NCI-H2227 (cell line): Measurements from ENCODE around the gene ZNF230.

ENCODE experiments used
- DNase-seq: peaks from one replicate; lab custom pipeline; 2025; ENCODE audit not compliant: unreplicated experiment; lab: John Stamatoyannopoulos, UW

The ZNF230 gene

DNA sequence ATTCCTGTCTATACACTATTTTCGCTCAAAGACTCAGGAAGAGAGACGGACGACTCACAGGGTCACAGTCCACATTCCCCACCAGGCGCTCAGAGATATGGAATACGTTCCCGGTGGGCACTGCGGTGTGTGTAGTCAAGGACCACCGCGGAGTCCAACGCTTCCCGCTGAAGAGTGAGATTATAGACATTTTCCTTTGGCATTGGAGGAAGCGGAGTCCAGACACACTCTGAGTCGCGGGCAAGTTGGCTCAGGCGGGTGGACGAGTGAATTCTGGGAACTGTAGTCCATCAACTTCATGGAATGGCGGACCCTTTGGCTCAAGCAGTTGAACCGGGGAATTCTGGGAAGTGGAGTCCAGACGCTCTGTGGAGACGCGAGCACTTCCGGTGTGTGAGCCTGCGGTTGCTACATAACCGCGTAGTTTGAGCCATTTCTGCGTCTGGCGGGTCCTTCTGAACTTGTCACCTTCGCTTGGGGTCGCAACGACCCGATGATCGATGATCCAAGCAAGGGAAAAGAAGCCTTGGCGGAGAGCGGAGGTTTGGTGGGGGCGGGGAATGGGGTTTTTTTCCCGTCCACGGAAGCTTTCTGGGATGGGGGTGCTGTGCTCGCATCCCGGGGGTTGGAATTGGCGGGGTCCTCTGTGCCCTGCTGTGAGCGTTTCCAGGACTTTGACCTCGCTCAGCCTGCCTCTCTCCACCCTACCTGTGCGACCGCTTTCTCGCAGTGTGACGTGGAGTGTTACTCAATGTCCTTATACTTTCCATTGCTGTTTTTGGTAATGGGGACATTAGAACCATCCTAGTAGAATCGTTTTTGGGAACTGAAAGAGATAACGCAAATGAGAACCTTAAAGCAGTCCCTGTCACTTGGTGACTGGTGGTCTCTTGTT lies at the start of gene ZNF230:
ZNF230 (plus strand) TSS at position 392 of the 895 bp plus-strand sequence. CDS start 4,122 bp downstream, outside the sequence.
- peak; percentile 93 for DNase-seq

DNA sequence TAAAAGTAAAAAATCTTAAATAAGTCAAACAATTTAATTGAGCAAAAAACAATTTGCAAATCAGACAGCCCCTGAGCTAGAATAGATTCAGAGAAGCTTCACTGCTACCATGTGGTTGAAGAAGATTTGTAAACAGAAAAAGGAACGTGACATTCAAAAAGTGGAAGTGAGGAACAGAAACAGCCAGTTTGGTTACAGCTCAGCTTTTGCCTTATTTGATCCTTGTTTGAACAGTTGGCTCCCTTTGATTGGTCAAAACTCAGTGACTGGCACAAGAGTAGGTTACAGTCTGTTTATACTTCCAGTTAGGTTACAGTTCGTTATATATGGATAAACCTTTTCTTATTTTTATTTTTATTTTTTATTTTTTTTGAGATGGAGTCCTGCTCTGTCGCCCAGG lies 45.9 kb upstream of the ZNF230 start:
- no peak for DNase-seq

GRCh38 chr19:43957891-43958290 lies 44.9 kb upstream of the ZNF230 start:
- no peak for DNase-seq

GRCh38 chr19:43960411-43960810 lies 42.3 kb upstream of the ZNF230 start:
- no peak for DNase-seq

DNA sequence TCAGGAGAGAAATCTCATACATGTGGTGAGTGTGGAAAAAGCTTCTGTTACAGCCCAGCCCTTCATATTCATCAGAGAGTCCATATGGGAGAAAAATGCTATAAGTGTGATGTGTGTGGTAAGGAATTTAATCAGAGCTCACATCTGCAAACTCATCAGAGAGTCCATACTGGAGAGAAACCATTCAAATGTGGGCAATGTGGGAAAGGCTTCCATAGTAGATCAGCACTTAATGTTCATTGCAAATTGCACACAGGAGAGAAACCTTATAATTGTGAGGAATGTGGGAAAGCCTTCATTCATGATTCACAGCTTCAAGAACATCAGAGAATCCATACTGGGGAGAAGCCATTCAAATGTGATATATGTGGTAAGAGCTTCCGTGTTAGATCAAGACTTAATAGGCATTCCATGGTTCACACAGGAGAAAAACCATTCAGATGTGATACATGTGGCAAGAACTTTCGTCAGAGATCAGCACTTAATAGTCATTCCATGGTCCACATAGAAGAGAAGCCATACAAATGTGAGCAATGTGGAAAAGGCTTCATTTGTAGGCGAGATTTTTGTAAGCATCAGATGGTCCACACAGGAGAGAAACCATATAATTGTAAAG lies 36.6 kb upstream of the ZNF230 start:
- DNase-seq = no peak

GRCh38 chr19:43976732-43977131 lies 26.0 kb upstream of the ZNF230 start:
- no peak for DNase-seq

DNA sequence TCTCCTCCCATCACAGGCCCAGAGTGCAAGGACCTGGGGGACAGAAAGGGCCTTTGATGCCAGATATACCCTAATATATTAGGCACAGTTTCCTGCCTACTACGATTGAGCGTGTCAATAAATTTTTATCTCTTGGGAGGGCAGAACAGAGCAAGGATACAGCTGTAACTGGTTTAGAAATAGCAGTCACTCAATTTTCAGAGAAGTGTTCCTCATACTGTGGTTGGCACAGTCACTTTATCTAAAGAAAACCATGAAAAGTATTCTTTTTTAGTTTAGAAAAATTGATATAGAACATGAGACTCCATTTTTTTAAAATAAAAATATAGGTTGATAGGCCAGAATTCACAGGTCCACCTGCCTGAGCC lies 19.2 kb upstream of the ZNF230 start:
- no peak for DNase-seq

DNA sequence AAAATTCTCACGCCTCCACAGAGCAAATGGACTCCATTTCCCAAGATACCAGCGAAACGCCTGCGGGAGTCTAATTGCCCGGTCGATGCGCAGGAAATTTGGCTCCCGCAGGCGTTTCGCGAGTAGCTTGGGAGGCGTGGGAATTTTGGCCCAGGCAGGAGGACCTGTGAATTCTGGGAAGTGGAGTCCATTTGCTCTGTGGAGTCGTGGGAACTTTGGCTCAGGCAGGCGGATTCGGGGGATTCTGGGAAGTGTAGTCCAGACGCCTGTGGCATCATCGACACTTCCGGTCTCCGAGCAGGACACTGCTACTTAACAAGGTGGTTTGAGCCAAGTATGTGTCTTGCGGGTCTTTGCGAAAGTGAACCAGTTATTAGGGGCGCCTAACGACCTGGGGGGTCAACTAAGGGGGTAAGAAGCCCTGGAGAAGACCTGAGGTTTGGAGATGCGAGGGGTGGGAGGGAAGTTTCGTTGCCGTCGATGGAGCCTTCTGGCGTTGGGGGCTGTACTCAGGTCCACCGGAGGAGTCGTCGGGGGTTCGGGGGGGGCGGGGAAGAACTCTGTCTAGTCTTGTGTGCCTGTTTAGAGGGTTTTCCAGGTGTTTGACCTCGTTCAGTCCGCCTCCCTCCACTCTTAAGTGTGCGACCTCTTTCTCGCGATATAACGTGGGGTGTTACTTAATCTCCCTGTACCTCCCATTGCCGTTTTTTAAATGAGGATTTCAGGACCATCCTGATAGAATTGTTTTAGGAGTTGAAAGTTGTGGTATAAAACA lies 18.7 kb upstream of the ZNF230 start, which contains the start of gene ZNF155:
ZNF155 (plus strand) TSS at position 277 of the 775 bp plus-strand sequence. CDS start 4,356 bp downstream, outside the sequence.
- peak; percentile 96 for DNase-seq

GRCh38 chr19:43984687-43985000 lies 18.1 kb upstream of the ZNF230 start:
- no peak for DNase-seq

GRCh38 chr19:43997631-43998290 lies 5.0 kb upstream of the ZNF230 start:
- no peak for DNase-seq

GRCh38 chr19:44002212-44002565 lies 568 bp upstream of the ZNF230 start:
- DNase-seq = no peak

- no peak for DNase-seq
These were observed 778 bp downstream of the ZNF230 start for GRCh38 chr19:44003461-44004009.

DNA sequence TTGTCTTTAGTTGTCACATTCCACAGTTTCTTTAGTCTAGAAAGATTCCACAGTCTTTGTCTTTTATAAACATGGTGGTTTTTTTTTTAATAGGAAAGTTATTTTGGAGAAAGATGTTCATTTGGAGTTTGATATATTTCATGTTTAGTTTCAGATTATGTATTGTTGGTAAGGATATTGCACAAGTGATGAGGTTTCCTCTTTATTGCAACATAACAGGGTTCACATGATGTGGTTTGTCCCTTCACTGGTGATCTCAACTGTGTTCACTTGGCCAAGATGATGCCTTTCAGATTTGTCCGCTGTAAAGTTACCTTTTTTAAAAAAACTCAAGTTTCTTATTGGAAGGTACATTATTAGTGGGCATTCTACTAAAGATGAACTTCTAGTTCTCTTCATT lies 3.2 kb downstream of the ZNF230 start:
- no peak for DNase-seq

GRCh38 chr19:44007473-44007872 lies 4.7 kb downstream of the ZNF230 start:
- no peak for DNase-seq

- no peak for DNase-seq
These were observed 7.7 kb downstream of the ZNF230 start for GRCh38 chr19:44010468-44010867.

GRCh38 chr19:44019498-44019897 lies 16.7 kb downstream of the ZNF230 start:
- no peak for DNase-seq

GRCh38 chr19:44021221-44021620 lies 18.5 kb downstream of the ZNF230 start:
- no peak for DNase-seq

DNA sequence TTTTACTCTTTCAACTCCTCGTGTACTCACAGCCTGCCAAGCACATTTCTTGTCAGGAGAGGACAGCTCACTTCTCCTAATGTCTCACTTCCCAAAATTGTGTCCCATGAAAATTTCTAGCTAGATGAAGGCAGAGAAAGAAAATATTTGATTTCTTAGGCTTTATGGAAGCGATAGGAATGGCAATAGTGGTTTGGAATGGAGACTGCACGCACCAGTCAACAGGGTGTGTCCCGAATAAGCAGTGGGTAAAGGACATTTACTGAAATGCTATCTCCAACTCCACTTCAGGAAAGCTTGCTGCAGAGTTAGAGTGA lies 22.1 kb downstream of the ZNF230 start:
- no peak for DNase-seq

DNA sequence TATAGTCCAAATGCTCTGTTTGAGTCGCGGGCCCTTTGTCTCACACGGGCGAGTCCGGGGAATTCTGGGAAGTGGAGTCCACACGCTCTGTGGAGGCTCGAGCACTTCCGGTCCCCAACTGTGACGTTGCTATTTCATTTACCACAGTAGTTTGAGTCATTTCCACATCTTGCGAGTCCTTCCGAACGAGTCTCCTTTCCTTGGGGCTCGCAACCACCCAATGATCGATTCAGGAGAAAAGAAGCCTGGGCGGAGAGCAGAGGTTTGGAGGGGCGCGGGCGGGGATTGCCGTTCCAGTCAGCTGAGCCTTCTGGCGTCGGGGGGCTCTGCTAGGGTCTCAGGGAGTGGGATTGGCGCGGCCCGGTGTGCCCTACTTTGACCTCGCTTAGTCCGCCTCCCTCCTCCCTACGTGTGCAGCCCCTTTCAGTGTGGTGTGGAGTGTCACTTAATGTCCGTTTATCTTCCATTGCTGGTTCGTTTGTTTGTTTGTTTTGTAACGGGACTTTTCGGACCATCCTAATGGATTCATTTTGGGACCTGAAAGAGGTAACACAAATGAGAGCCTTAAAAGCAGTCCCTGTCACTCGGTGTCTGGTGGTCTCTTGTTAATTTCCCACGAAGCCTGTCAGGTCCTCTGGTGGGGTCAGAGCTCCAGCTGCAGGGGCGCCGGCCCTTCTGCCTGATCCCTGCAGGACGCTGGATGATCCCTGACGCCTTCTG lies 22.6 kb downstream of the ZNF230 start, which contains the start of gene ZNF222:
ZNF222 (plus strand) TSS at position 163 of the 720 bp plus-strand sequence; CDS start at position 221, 58 bp downstream.
- DNase-seq = peak; percentile 78

- DNase-seq = no peak
These were observed 23.9 kb downstream of the ZNF230 start for GRCh38 chr19:44026622-44027021.
